VCaP (cell line): ENCODE measurements around the gene PPY.
A peak's percentile ranks its signal among the peaks of the same experiment; 100 is the strongest.
"Not testable (repeated sequence)": the region's sequence is repeated elsewhere in the genome, so short reads cannot be mapped to it uniquely, and the experiment has no call there.

Experiments used
- H3K27ac ChIP-seq: fragments of 450-650 bp; 2 replicates; pipeline ENCODE4 v1.5.1; 2017
- TF ChIP-seq, protein P1 (sequence below): fragments of 450-650 bp; conservative IDR thresholded peaks from 2 replicates; pipeline ENCODE4 v1.5.1; 2017; ENCODE audit warnings: mild to moderate bottlenecking, moderate library complexity

Gene PPY

GRCh38 chr17:43949781-43950180, 7.5 kb upstream of the PPY start:
- TF ChIP-seq, protein P1, sequence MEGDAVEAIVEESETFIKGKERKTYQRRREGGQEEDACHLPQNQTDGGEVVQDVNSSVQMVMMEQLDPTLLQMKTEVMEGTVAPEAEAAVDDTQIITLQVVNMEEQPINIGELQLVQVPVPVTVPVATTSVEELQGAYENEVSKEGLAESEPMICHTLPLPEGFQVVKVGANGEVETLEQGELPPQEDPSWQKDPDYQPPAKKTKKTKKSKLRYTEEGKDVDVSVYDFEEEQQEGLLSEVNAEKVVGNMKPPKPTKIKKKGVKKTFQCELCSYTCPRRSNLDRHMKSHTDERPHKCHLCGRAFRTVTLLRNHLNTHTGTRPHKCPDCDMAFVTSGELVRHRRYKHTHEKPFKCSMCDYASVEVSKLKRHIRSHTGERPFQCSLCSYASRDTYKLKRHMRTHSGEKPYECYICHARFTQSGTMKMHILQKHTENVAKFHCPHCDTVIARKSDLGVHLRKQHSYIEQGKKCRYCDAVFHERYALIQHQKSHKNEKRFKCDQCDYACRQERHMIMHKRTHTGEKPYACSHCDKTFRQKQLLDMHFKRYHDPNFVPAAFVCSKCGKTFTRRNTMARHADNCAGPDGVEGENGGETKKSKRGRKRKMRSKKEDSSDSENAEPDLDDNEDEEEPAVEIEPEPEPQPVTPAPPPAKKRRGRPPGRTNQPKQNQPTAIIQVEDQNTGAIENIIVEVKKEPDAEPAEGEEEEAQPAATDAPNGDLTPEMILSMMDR, result no peak
- no peak overlapping the region for H3K27ac ChIP-seq

DNA sequence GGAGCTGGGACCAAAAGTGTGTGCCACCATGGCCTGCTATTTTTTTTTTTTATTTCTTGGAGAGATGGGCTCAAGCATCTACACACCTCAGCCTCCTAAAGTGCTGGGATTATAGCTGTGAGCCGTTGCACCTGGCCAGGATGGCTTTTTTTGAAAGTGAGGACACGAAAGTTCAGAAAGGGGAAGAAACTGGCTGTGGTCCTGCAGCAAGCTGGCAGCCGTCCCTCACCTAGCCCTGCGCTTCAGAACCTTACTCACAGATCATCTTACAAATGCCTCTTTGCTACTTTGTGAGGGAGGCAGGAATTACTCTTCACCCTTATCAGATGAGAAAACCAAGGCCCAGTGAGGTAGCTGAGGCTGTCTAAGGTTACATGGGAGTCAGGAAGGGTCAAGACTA, 4.5 kb upstream of the PPY start:
- no peak overlapping the region for H3K27ac ChIP-seq
- TF ChIP-seq, protein P1, result no peak

DNA sequence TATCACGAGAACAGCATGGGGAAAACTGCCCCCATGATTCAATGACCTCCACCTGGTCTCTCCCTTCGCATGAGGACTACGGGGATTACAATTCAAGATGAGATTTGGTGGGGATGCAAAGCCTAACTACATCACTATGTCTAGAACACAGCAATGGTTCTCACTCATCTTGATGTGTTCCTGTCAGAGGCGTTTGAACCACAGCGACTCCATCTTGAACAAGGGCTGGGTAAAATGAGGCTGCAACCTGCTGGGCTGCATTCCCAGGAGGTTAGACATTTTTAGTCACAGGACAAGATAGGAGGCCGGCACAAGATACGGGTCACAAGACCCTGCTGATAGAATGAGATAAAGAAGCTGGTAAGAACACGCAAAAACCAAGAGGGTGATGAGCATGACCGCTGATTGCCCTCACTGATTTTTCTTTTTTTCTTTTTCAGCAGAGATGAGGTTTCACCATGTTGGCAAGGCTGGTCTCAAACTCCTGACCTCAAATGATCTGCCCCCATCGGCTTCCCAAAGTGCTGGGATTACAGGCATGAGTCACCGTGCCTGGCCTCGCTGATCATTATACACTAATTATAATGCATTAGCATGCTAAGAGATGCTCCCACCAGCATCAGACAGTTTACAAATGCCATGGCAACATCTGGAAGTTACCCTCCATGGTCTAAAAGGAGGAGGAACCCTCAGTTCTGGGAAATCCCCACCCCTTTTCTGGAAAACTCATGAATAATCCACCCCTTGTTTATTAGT, 3.0 kb upstream of the PPY start:
- H3K27ac ChIP-seq, result no peak overlapping the region
- TF ChIP-seq, protein P1, result no peak

- no peak overlapping the region for H3K27ac ChIP-seq
- TF ChIP-seq, protein P1, result peak; percentile 53
Observed at GRCh38 chr17:43940630-43941029, 1.6 kb downstream of the PPY start.

DNA sequence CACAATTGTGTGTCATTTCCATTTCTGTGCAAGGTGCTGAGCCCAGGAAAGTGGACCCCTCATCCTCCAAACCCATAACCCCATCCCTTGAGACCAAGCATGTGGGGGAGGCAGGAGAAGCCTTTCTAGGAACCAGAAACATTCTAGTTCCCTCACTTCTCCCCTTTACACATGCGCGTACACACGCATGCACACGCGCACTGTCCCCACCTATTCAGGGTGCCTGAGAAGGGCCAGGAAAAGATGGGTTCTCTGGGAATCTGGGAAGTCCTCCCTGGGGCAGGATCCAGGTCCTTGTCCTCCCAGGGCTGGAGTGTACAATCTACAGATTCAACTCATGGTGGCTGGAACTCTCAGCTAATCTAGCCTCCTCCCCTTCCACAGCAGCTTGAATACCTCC, 2.4 kb downstream of the PPY start:
- no peak overlapping the region for H3K27ac ChIP-seq

DNA sequence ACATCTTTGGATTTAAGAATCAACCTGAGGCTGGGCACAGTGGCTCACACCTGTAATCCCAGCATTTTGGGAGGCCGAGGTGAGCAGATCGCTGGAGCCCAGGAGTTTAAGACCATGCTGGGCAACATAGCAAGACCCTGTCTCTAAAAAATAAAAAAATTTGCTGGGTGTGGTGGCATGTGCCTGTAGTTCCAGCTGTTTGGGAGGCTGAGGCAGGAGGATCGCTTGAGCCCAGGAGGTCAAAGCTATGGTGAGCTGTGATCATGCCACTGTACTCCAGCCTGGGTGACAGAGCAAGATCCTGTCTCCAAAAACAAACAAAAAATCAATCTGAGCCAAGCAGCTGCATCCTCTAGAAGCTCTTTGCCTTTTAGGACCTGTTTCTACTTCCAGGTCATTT, 2.8 kb downstream of the PPY start:
- not testable (repeated sequence) for H3K27ac ChIP-seq

More for the DNA sequence above, 2.4 kb downstream of the PPY start:
- TF ChIP-seq, protein P1, result no peak

- TF ChIP-seq, protein P1, result no peak
- no peak overlapping the region for H3K27ac ChIP-seq
Observed at GRCh38 chr17:43938838-43939182, 3.5 kb downstream of the PPY start.

- TF ChIP-seq, protein P1, result no peak
- H3K27ac ChIP-seq, result no peak overlapping the region
Observed at GRCh38 chr17:43936434-43936833, 5.8 kb downstream of the PPY start.
